ACHN (cell line): ENCODE results near the gene CIDEB.

Source experiments
- DNase-seq: peaks from one replicate; pipeline ENCODE4 v3.0.0-alpha.2; 2015
- in situ Hi-C: cut with HindIII; loops from 2 replicates; pipeline ENCODE4 v1.10.0; 2017; ENCODE audit warnings: low sequenced_read_pairs, low pct_ligation_motif_present, low pct_unique_long_range_greater_than_20kb

The CIDEB gene

GRCh38 chr14:24279301-24280186, 28.2 kb downstream of the CIDEB start:
- DNase-seq, result peak; percentile 51
- in situ Hi-C loops, result no loop called here

GRCh38 chr14:24278424-24278823, 29.4 kb downstream of the CIDEB start:
- in situ Hi-C loops, result no loop called here

GRCh38 chr14:24277606-24278321, 30.0 kb downstream of the CIDEB start:
- in situ Hi-C loops, result no loop called here
- DNase-seq, result no peak

More at GRCh38 chr14:24278424-24278823, 29.4 kb downstream of the CIDEB start:
- DNase-seq, result no peak

- in situ Hi-C loops, result no loop called here
- DNase-seq, result no peak
Observed at GRCh38 chr14:24277071-24277470, 30.7 kb downstream of the CIDEB start.

GRCh38 chr14:24274101-24274543, 33.7 kb downstream of the CIDEB start:
- in situ Hi-C loops, result no loop called here
- no peak for DNase-seq

- peak; percentile 14 for DNase-seq
- in situ Hi-C loops, result no loop called here
Observed at GRCh38 chr14:24273422-24273998, 34.3 kb downstream of the CIDEB start.

- no peak for DNase-seq
- in situ Hi-C loops, result no loop called here
Observed at GRCh38 chr14:24272467-24272866, 35.3 kb downstream of the CIDEB start.

GRCh38 chr14:24271834-24272263, 35.9 kb downstream of the CIDEB start:
- in situ Hi-C loops, result no loop called here
- DNase-seq, result no peak

GRCh38 chr14:24271134-24271833, 36.5 kb downstream of the CIDEB start, which contains the start of gene RABGGTA:
Gene RABGGTA (minus strand): TSS chr14:24271597. CDS start chr14:24271115, 482 bp downstream.
- in situ Hi-C loops, result no loop called here

GRCh38 chr14:24270537-24271133, 37.1 kb downstream of the CIDEB start:
- DNase-seq, result no peak
- in situ Hi-C loops, result no loop called here

More at GRCh38 chr14:24271134-24271833, 36.5 kb downstream of the CIDEB start, which contains the start of gene RABGGTA:
- DNase-seq, result peak; percentile 87

- no peak for DNase-seq
- in situ Hi-C loops, result no loop called here
Observed at GRCh38 chr14:24269910-24270536, 37.8 kb downstream of the CIDEB start.

- no peak for DNase-seq
- in situ Hi-C loops, result no loop called here
Observed at GRCh38 chr14:24269368-24269767, 38.4 kb downstream of the CIDEB start.

- in situ Hi-C loops, result no loop called here
- DNase-seq, result no peak
Observed at GRCh38 chr14:24268225-24268624, 39.6 kb downstream of the CIDEB start.

GRCh38 chr14:24267516-24267915, 40.3 kb downstream of the CIDEB start:
- DNase-seq, result no peak
- in situ Hi-C loops, result no loop called here

- in situ Hi-C loops, result no loop called here
- DNase-seq, result no peak
Observed at GRCh38 chr14:24266344-24267244, 41.2 kb downstream of the CIDEB start.

GRCh38 chr14:24264298-24264697, 43.5 kb downstream of the CIDEB start:
- DNase-seq, result no peak
- in situ Hi-C loops, result no loop called here

GRCh38 chr14:24263848-24264247, 43.9 kb downstream of the CIDEB start:
- DNase-seq, result no peak
- in situ Hi-C loops, result no loop called here
